Natural killer cell (primary cell): ENCODE results near the gene IGSF23. TPM values are rescaled to one million over a fixed set of nuclear protein-coding genes. Genes with fewer than 3 reads are reported as not detected.
"Not testable (repeated sequence)": the region's sequence is repeated elsewhere in the genome, so short reads cannot be mapped to it uniquely, and the experiment has no call there.

Experiments used
- ATAC-seq, 3 donors: fragments of 150-1000 bp in 2 of 3; fragments of 200-7000 bp in 1 of 3; cut with Tn5 transposase; 1 replicate in 1 of 3; 2 replicates in 2 of 3; pipeline ENCODE4 v1.10.0; 2021; ENCODE audit warnings: mild to moderate bottlenecking in 2 of 3, moderate library complexity in 2 of 3
- DNase-seq, 2 donors: peaks; one replicate each; pipeline versions ENCODE4 v3.0.0 to v3.0.0-alpha.2; 2013 to 2021; ENCODE audit warnings: mixed read lengths in 1 of 2
- H3K27ac ChIP-seq: one replicate; pipeline ENCODE4 v1.5.1; 2013; ENCODE audit warnings: mild to moderate bottlenecking, low read length
- H3K27me3 ChIP-seq: one replicate; pipeline ENCODE4 v1.6.1; 2013; ENCODE audit warnings: low read length; ENCODE audit not compliant: control insufficient read depth, insufficient read depth
- H3K36me3 ChIP-seq: one replicate; pipeline ENCODE4 v1.6.1; 2013; ENCODE audit warnings: low read length; ENCODE audit not compliant: control insufficient read depth, insufficient read depth
- H3K4me1 ChIP-seq: one replicate; pipeline ENCODE4 v1.6.1; 2013; ENCODE audit warnings: low read length; ENCODE audit not compliant: control insufficient read depth, insufficient read depth
- H3K4me3 ChIP-seq: one replicate; pipeline ENCODE4 v1.5.1; 2013; ENCODE audit warnings: low read length
- H3K9me3 ChIP-seq: one replicate; pipeline ENCODE4 v1.6.1; 2013; ENCODE audit warnings: low read length; ENCODE audit not compliant: control insufficient read depth, insufficient read depth
- H3K27ac Mint-ChIP-seq, 2 donors: one replicate each; pipeline ENCODE4 v1.8.0; 2022; ENCODE audit warnings: mild to moderate bottlenecking in 2 of 2, mixed read lengths in 2 of 2, moderate library complexity in 1 of 2
- H3K27me3 Mint-ChIP-seq, 2 donors: one replicate each; pipeline ENCODE4 v1.8.0; 2022; ENCODE audit warnings: low read depth in 2 of 2, mixed read lengths in 2 of 2
- H3K36me3 Mint-ChIP-seq: one replicate; pipeline ENCODE4 v1.8.0; 2022; ENCODE audit warnings: mixed read lengths
- H3K4me1 Mint-ChIP-seq, 2 donors: one replicate each; pipeline ENCODE4 v1.8.0; 2022; ENCODE audit warnings: mixed read lengths in 2 of 2
- H3K4me3 Mint-ChIP-seq: one replicate; pipeline ENCODE4 v1.8.0; 2022; ENCODE audit warnings: mild to moderate bottlenecking, moderate library complexity, mixed read lengths
- H3K9me3 Mint-ChIP-seq, 2 donors: one replicate each; pipeline ENCODE4 v1.8.0; 2022; ENCODE audit warnings: mixed read lengths in 2 of 2
- WGBS: methylation state at CpG from one replicate; pipeline ENCODE4 v1.1.7; 2013; ENCODE audit warnings: missing lambda C conversion rate; ENCODE audit not compliant: insufficient coverage; 5-methylcytosine and 5-hydroxymethylcytosine counted together
- intact Hi-C: fragments of 100-400 bp; cut with micrococcal nuclease; formaldehyde crosslinking; loops from one replicate; pipeline ENCODE4 v1.14.2; 2022
- total RNA-seq, 4 donors: library from RNA; stranded (reverse); fragments of 120-200 nt in 1 of 4; gene quantifications; one replicate each; pipeline versions ENCODE4 v1.2.3 to v1.2.4, GENCODE V29; 2013 to 2022
- TF ChIP-seq, protein P1 (sequence below): fragments of 200-600 bp; IDR thresholded peaks from one replicate; pipeline ENCODE4 v1.8.0; 2022; ENCODE audit warnings: antibody characterized with exemption

Gene IGSF23
- total RNA-seq, 3 donors from 2014 or later (not counting 1 experiment from before 2014, with no cell fraction given), result not detected

DNA sequence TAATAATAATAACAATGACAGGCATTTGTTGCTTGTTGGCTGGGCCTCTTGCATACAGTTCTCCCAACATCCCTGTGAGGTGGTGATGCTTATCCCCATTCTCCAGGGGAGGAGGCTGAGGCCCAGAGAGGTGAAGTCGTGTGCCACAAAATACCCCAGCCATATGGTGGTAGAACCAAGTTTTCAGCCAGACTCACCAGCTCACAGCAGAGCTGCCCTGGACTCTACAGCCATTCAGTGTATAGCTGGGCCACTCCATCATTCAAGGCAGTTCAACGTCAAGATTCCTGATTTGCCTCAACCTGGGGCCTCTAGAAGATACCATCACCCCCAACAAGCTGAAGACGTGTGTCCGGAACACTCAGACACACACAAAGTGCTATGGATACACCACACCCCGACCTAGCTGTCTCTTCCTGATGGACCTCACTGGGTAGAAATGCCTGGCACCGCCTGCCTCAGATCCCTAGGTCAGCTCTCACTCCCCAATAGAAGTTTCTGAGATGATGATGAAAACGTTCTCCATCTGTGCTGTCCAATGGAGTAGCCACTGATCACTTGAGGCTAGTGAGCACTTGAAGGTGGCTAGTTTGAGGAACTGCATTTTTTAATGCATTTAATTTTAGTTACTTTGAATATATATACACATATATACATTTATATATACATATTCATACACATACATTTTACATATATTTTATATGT, 53.6 kb downstream of the IGSF23 start:
- no peaks in the 10 kb centered on the region for H3K27me3 ChIP-seq
- H3K27ac ChIP-seq, result no peak overlapping the region
- 89% methylated on average over 6 of the region's 7 CpGs for WGBS
- Mint-ChIP-seq H3K4me3 (no peak overlapping the region), H3K27ac (no peak overlapping the region), H3K9me3 (no peaks in the 10 kb centered on the region), H3K27me3 (no peaks in the 10 kb centered on the region), H3K4me1 (no peaks in the 10 kb centered on the region), H3K36me3 (no peaks in the 10 kb centered on the region)
- H3K36me3 ChIP-seq, result no peaks in the 10 kb centered on the region
- intact Hi-C loops, result no loop called here
- no peaks in the 10 kb centered on the region for H3K9me3 ChIP-seq
- DNase-seq (no peak), ATAC-seq (peak in 1 of 3 donors; percentile 39)
- H3K4me1 ChIP-seq, result no peaks in the 10 kb centered on the region
- TF ChIP-seq, protein P1, sequence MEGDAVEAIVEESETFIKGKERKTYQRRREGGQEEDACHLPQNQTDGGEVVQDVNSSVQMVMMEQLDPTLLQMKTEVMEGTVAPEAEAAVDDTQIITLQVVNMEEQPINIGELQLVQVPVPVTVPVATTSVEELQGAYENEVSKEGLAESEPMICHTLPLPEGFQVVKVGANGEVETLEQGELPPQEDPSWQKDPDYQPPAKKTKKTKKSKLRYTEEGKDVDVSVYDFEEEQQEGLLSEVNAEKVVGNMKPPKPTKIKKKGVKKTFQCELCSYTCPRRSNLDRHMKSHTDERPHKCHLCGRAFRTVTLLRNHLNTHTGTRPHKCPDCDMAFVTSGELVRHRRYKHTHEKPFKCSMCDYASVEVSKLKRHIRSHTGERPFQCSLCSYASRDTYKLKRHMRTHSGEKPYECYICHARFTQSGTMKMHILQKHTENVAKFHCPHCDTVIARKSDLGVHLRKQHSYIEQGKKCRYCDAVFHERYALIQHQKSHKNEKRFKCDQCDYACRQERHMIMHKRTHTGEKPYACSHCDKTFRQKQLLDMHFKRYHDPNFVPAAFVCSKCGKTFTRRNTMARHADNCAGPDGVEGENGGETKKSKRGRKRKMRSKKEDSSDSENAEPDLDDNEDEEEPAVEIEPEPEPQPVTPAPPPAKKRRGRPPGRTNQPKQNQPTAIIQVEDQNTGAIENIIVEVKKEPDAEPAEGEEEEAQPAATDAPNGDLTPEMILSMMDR, result no peak
- no peak overlapping the region for H3K4me3 ChIP-seq

DNA sequence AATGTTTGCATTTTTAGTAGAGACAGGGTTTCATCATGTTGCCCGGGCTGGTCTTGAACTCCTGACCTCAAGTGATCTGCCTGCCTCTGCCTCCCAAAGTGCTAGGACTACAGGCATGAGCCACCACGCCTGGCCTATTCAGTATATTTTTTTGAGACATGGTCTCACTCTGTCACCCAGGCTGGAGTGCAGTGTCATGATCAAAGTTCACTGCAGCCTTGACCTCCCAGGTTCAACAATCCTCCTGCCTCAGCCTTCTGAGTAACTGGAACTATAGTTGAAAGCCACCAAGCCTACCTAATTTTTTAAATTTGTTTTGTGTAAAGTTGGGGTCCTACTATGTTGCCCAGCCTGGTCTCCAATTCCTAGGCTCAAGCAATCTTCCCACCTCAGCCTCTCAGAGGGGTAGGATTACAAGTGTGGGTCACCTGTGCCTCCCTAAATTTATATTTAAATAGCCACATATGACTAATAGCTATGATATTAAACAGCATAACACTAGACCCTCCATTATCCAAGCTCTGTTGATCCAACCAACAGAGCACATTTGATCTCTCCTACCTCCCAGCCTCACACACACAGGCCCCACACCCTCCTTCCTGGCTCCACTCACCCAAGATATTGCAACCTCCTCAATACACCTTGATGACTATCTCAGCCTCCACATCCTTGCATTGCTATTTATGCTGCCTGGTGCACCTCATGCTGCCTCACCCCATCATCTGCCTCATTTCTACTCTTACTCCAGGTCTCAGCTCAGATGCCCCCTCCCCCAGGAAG, 55.8 kb downstream of the IGSF23 start:
- Histone ChIP-seq H3K27ac (no peak overlapping the region), H3K4me1 (no peaks in the 10 kb centered on the region), H3K9me3 (no peaks in the 10 kb centered on the region), H3K4me3 (no peak overlapping the region), H3K27me3 (no peaks in the 10 kb centered on the region), H3K36me3 (no peaks in the 10 kb centered on the region)
- H3K9me3 Mint-ChIP-seq, result no peaks in the 10 kb centered on the region
- H3K27me3 Mint-ChIP-seq, result no peaks in the 10 kb centered on the region
- no peak overlapping the region for H3K4me3 Mint-ChIP-seq
- intact Hi-C loops, result no loop called here
- TF ChIP-seq, protein P1, result no peak
- H3K36me3 Mint-ChIP-seq, result no peaks in the 10 kb centered on the region
- 96% methylated on average over 2 of the region's 2 CpGs for WGBS
- ATAC-seq (no peak), DNase-seq (no peak)
- H3K4me1 Mint-ChIP-seq, result no peaks in the 10 kb centered on the region
- H3K27ac Mint-ChIP-seq, result no peak overlapping the region

DNA sequence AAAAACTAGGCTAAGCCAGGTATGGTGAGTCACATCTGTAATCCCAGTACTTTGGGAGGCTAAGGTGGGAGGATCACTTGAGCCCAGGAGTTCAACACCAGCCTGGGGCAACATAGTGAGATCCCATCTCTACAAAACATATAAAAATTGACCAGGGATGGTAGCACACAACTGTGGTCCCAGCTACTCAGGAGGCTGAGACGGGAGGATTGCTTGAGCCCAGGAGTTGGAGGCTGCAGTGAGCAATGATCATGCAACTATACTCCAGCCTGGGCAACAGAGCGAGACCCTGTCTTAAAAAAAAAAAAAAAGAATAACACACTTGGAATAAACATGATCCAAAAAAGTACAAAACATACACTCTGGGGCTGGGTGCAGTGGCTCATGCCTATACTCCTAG, 56.7 kb downstream of the IGSF23 start:
- H3K4me3 Mint-ChIP-seq, H3K27ac Mint-ChIP-seq, DNase-seq: not testable (repeated sequence)

GRCh38 chr19:44671400-44671799, 58.0 kb downstream of the IGSF23 start, which contains the start of gene CEACAM19:
Gene CEACAM19 (plus strand): TSS chr19:44671482. CDS start chr19:44671932, 450 bp downstream.
- Histone ChIP-seq H3K36me3 (no peaks in the 10 kb centered on the region), H3K27ac (no peak within 1 kb of the TSS), H3K27me3 (no peaks in the 10 kb centered on the region), H3K9me3 (no peaks in the 10 kb centered on the region), H3K4me1 (no peaks in the 10 kb centered on the region), H3K4me3 (no peak within 1 kb of the TSS)
- TF ChIP-seq, protein P1, result no peak
- DNase-seq (no peak), ATAC-seq (no peak)
- H3K4me3 Mint-ChIP-seq, result no peak within 1 kb of the TSS
- WGBS, result 74% methylated on average over 2 of the region's 2 CpGs
- no peak within 1 kb of the TSS for H3K27ac Mint-ChIP-seq
- H3K9me3 Mint-ChIP-seq, result no peaks in the 10 kb centered on the region
- H3K4me1 Mint-ChIP-seq, result no peaks in the 10 kb centered on the region
- H3K27me3 Mint-ChIP-seq, result no peaks in the 10 kb centered on the region
- intact Hi-C loops, result no loop called here
- H3K36me3 Mint-ChIP-seq, result no peaks in the 10 kb centered on the region

More for the DNA sequence above, 56.7 kb downstream of the IGSF23 start:
- ATAC-seq, H3K9me3 Mint-ChIP-seq, H3K9me3 ChIP-seq, H3K36me3 Mint-ChIP-seq, H3K4me3 ChIP-seq, H3K27ac ChIP-seq, H3K4me1 Mint-ChIP-seq, H3K27me3 Mint-ChIP-seq, H3K4me1 ChIP-seq, H3K27me3 ChIP-seq, intact Hi-C loops, H3K36me3 ChIP-seq: not testable (repeated sequence)
- 95% methylated on average over 2 of the region's 2 CpGs for WGBS
